HepG2 (cell line): ENCODE measurements around the gene TREML4. TPM values are rescaled to one million over a fixed set of nuclear protein-coding genes. Genes with fewer than 3 reads are reported as not detected.

ENCODE experiments used
- FIP1L1 ChIP-seq: fragments of 200-400 bp; formaldehyde crosslinking; IDR thresholded peaks from 2 replicates; pipeline ENCODE4 v1.6.1; 2018; ENCODE audit warnings: low read depth, mild to moderate bottlenecking, low read length, moderate library complexity, borderline replicate concordance; ENCODE audit not compliant: insufficient read depth
- IRF2 ChIP-seq: IDR thresholded peaks from 2 replicates; pipeline ENCODE4 v1.6.1; 2018; ENCODE audit warnings: missing genetic modification reagents, missing compliant biosample characterization
- MED8 ChIP-seq: sonication (generic); formaldehyde crosslinking; IDR thresholded peaks from 2 replicates; pipeline ENCODE4 v1.8.1; 2023; ENCODE audit warnings: mild to moderate bottlenecking, missing genetic modification reagents; ENCODE audit not compliant: insufficient replicate concordance
- ONECUT2 ChIP-seq: sonication (generic); formaldehyde crosslinking; IDR thresholded peaks from 2 replicates; pipeline ENCODE4 v1.4.0; 2020; ENCODE audit warnings: missing genetic modification reagents
- SCMH1 ChIP-seq: sonication (generic); formaldehyde crosslinking; IDR thresholded peaks from 2 replicates; pipeline ENCODE4 v1.9.0; 2021; ENCODE audit warnings: missing genetic modification reagents, mild to moderate bottlenecking, borderline replicate concordance
- TMF1 ChIP-seq: sonication (generic); formaldehyde crosslinking; IDR thresholded peaks from 2 replicates; pipeline ENCODE4 v1.8.1; 2022; ENCODE audit warnings: low read depth, missing genetic modification reagents
- ZNF264 ChIP-seq: sonication (generic); formaldehyde crosslinking; IDR thresholded peaks from 2 replicates; pipeline ENCODE4 v1.4.0; 2020; ENCODE audit warnings: missing genetic modification reagents
- ZNF609 ChIP-seq: sonication (generic); formaldehyde crosslinking; IDR thresholded peaks from 2 replicates; pipeline ENCODE4 v1.4.0; 2020; ENCODE audit warnings: mild to moderate bottlenecking, missing genetic modification reagents, borderline replicate concordance
- ZNF749 ChIP-seq: sonication (generic); formaldehyde crosslinking; IDR thresholded peaks from 2 replicates; pipeline ENCODE4 v1.8.0; 2022; ENCODE audit warnings: mild to moderate bottlenecking, missing genetic modification reagents, moderate library complexity, borderline replicate concordance
- ZNF772 ChIP-seq: sonication (generic); formaldehyde crosslinking; IDR thresholded peaks from 2 replicates; pipeline ENCODE4 v1.5.0; 2020; ENCODE audit warnings: mild to moderate bottlenecking, missing genetic modification reagents
- polyA plus RNA-seq, 8 experiments: library from polyadenylated mRNA; depleted of rRNA in 3 of 8; stranded (reverse) in 7 of 8; unstranded in 1 of 8; fragments of >200 nt; fragmentation: Illumina TruSeq in 4 of 8; extraction: Trizol in 4 of 8; gene quantifications; 2 replicates each; pipeline versions ENCODE4 v1.2.1 to v1.2.3, GENCODE V29; 2011 to 2016; ENCODE audit warnings: low read depth in 4 of 8, missing spikeins in 1 of 8, mixed read lengths in 1 of 8; ENCODE audit not compliant: insufficient read depth in 1 of 8
- total RNA-seq, 5 experiments: library from RNA; depleted of rRNA; stranded (reverse); fragments of >200 nt; fragmentation: Illumina TruSeq; extraction: Trizol; gene quantifications; 2 replicates each; pipeline ENCODE4 v1.2.3, GENCODE V29; 2016; ENCODE audit warnings: low read depth in 1 of 5
- TF ChIP-seq, protein P1 (sequence below): sonication (generic); formaldehyde crosslinking; IDR thresholded peaks from 2 replicates; pipeline ENCODE4 v1.4.0; 2020; ENCODE audit warnings: missing genetic modification reagents, borderline replicate concordance
- TF ChIP-seq, protein P2 (sequence below): sonication (generic); formaldehyde crosslinking; IDR thresholded peaks from 2 replicates; pipeline ENCODE4 v1.4.0; 2020; ENCODE audit warnings: low read depth, mild to moderate bottlenecking, missing genetic modification reagents
- TF ChIP-seq, protein P3 (sequence below): IDR thresholded peaks from 2 replicates; pipeline ENCODE4 v1.4.0; 2020; ENCODE audit warnings: mild to moderate bottlenecking, missing genetic modification reagents

Gene TREML4
- total and polyA plus RNA-seq, 2 of the 13 experiments (the other 11 are each of a cell fraction or from before 2014, with no cell fraction given) = not detected

DNA sequence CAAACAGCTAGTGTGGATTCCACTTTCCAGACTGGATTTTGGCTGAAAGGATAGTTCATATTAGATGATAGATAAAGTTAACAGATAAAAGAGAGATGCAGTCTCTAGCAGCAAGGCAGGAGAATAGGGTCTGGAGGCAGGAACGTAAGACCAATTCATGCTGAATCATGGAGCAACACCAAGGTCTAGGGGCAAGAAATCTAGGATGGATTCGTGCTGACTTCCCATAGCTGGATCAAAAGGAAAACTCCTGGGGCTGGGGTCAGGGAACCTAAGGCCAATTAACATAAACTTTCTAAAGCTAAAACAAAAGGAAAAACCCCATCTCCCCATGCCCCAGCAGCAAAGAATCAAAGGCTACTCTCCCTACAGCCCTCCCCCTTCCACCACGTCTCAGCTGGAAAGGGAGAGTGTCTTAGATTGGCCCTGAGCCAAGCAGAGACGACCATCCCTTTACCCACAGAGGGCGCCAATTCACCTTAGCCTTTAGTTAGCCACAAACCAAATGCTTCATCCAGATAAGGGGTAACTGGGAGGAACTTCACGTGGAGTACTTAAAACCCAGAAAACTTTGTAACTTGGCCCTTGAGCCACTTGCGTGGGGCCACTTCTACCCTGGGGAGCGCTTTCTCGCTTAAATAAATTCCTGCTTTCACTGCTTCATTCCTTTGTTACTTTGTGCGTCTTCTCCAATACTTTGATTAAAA lies 50.7 kb downstream of the TREML4 start (continued):
- TF ChIP-seq, protein P1, sequence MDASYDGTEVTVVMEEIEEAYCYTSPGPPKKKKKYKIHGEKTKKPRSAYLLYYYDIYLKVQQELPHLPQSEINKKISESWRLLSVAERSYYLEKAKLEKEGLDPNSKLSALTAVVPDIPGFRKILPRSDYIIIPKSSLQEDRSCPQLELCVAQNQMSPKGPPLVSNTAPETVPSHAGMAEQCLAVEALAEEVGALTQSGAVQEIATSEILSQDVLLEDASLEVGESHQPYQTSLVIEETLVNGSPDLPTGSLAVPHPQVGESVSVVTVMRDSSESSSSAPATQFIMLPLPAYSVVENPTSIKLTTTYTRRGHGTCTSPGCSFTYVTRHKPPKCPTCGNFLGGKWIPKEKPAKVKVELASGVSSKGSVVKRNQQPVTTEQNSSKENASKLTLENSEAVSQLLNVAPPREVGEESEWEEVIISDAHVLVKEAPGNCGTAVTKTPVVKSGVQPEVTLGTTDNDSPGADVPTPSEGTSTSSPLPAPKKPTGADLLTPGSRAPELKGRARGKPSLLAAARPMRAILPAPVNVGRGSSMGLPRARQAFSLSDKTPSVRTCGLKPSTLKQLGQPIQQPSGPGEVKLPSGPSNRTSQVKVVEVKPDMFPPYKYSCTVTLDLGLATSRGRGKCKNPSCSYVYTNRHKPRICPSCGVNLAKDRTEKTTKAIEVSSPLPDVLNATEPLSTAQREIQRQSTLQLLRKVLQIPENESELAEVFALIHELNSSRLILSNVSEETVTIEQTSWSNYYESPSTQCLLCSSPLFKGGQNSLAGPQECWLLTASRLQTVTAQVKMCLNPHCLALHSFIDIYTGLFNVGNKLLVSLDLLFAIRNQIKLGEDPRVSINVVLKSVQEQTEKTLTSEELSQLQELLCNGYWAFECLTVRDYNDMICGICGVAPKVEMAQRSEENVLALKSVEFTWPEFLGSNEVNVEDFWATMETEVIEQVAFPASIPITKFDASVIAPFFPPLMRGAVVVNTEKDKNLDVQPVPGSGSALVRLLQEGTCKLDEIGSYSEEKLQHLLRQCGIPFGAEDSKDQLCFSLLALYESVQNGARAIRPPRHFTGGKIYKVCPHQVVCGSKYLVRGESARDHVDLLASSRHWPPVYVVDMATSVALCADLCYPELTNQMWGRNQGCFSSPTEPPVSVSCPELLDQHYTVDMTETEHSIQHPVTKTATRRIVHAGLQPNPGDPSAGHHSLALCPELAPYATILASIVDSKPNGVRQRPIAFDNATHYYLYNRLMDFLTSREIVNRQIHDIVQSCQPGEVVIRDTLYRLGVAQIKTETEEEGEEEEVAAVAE (CRISPR knock-in tag) = no peak
- no peak for TF ChIP-seq ZNF749
- TF ChIP-seq, protein P2, sequence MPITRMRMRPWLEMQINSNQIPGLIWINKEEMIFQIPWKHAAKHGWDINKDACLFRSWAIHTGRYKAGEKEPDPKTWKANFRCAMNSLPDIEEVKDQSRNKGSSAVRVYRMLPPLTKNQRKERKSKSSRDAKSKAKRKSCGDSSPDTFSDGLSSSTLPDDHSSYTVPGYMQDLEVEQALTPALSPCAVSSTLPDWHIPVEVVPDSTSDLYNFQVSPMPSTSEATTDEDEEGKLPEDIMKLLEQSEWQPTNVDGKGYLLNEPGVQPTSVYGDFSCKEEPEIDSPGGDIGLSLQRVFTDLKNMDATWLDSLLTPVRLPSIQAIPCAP (CRISPR knock-in tag) = no peak
- TF ChIP-seq TMF1 (CRISPR knock-in tag) = no peak
- no peak for TF ChIP-seq ONECUT2
- no peak for TF ChIP-seq MED8 (CRISPR knock-in tag)
- TF ChIP-seq, protein P3, sequence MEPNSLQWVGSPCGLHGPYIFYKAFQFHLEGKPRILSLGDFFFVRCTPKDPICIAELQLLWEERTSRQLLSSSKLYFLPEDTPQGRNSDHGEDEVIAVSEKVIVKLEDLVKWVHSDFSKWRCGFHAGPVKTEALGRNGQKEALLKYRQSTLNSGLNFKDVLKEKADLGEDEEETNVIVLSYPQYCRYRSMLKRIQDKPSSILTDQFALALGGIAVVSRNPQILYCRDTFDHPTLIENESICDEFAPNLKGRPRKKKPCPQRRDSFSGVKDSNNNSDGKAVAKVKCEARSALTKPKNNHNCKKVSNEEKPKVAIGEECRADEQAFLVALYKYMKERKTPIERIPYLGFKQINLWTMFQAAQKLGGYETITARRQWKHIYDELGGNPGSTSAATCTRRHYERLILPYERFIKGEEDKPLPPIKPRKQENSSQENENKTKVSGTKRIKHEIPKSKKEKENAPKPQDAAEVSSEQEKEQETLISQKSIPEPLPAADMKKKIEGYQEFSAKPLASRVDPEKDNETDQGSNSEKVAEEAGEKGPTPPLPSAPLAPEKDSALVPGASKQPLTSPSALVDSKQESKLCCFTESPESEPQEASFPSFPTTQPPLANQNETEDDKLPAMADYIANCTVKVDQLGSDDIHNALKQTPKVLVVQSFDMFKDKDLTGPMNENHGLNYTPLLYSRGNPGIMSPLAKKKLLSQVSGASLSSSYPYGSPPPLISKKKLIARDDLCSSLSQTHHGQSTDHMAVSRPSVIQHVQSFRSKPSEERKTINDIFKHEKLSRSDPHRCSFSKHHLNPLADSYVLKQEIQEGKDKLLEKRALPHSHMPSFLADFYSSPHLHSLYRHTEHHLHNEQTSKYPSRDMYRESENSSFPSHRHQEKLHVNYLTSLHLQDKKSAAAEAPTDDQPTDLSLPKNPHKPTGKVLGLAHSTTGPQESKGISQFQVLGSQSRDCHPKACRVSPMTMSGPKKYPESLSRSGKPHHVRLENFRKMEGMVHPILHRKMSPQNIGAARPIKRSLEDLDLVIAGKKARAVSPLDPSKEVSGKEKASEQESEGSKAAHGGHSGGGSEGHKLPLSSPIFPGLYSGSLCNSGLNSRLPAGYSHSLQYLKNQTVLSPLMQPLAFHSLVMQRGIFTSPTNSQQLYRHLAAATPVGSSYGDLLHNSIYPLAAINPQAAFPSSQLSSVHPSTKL (CRISPR knock-in tag) = 0 out of 2 replicates have a peak, but pooled peaks have one; percentile 31
- TF ChIP-seq ZNF264 (CRISPR knock-in tag) = no peak
- no peak for TF ChIP-seq ZNF609 (CRISPR knock-in tag)
- no peak for TF ChIP-seq SCMH1 (CRISPR knock-in tag)
- TF ChIP-seq FIP1L1 = no peak
- 0 out of 2 replicates have a peak, but pooled peaks have one; percentile 19 for TF ChIP-seq ZNF772 (CRISPR knock-in tag)
- 0 out of 2 replicates have a peak, but pooled peaks have one; percentile 42 for TF ChIP-seq IRF2 (CRISPR knock-in tag)
